Measurements from ENCODE around the gene GSC2.

- TF ChIP-seq, protein P1, sequence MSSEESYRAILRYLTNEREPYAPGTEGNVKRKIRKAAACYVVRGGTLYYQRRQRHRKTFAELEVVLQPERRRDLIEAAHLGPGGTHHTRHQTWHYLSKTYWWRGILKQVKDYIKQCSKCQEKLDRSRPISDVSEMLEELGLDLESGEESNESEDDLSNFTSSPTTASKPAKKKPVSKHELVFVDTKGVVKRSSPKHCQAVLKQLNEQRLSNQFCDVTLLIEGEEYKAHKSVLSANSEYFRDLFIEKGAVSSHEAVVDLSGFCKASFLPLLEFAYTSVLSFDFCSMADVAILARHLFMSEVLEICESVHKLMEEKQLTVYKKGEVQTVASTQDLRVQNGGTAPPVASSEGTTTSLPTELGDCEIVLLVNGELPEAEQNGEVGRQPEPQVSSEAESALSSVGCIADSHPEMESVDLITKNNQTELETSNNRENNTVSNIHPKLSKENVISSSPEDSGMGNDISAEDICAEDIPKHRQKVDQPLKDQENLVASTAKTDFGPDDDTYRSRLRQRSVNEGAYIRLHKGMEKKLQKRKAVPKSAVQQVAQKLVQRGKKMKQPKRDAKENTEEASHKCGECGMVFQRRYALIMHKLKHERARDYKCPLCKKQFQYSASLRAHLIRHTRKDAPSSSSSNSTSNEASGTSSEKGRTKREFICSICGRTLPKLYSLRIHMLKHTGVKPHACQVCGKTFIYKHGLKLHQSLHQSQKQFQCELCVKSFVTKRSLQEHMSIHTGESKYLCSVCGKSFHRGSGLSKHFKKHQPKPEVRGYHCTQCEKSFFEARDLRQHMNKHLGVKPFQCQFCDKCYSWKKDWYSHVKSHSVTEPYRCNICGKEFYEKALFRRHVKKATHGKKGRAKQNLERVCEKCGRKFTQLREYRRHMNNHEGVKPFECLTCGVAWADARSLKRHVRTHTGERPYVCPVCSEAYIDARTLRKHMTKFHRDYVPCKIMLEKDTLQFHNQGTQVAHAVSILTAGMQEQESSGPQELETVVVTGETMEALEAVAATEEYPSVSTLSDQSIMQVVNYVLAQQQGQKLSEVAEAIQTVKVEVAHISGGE (CRISPR knock-in tag; IDR thresholded peaks at IDR 0.05) = no peak
- no peak for TF ChIP-seq YY1 (IDR thresholded peaks at IDR 0.05; ENCODE audit: borderline replicate concordance in 1 of 3, control insufficient read depth in 1 of 3, extremely low read depth in 1 of 3, insufficient read depth in 3 of 3, insufficient read length in 1 of 3, insufficient replicate concordance in 2 of 3, low read depth in 1 of 3, low read length in 2 of 3)
Measured at GRCh38 chr22:19184276-19184997, 34.3 kb upstream of the GSC2 start.

Measured in K562 (cell line).